H9 (cell line): ENCODE data around the gene CDK14. TPM values are rescaled to one million over a fixed set of nuclear protein-coding genes. Genes with fewer than 3 reads are reported as not detected.

Source experiments
- DNase-seq: peaks from one replicate; pipeline ENCODE4 v3.0.0-alpha.2; 2017
- H2AFZ ChIP-seq: one replicate; pipeline ENCODE4 v1.6.1; 2013; ENCODE audit warnings: mild to moderate bottlenecking, low read length, control low read depth, moderate library complexity
- H2AK5ac ChIP-seq: 2 replicates; pipeline ENCODE4 v1.6.1; 2013; ENCODE audit warnings: low read length, control low read depth, mixed read lengths; ENCODE audit not compliant: insufficient read length
- H2BK120ac ChIP-seq: one replicate; pipeline ENCODE4 v1.6.1; 2013; ENCODE audit warnings: low read depth, mild to moderate bottlenecking, low read length, control low read depth, inconsistent platforms; ENCODE audit not compliant: poor library complexity, severe bottlenecking
- H2BK12ac ChIP-seq: 2 replicates; pipeline ENCODE4 v1.6.1; 2013; ENCODE audit warnings: low read length, control low read depth, mixed read lengths, low read depth; ENCODE audit not compliant: insufficient read length
- H2BK15ac ChIP-seq: 2 replicates; pipeline ENCODE4 v1.6.1; 2013; ENCODE audit warnings: low read depth, low read length, control low read depth
- H2BK20ac ChIP-seq: one replicate; pipeline ENCODE4 v1.6.1; 2013; ENCODE audit warnings: low read depth, mild to moderate bottlenecking, low read length, control low read depth, inconsistent platforms; ENCODE audit not compliant: poor library complexity, severe bottlenecking
- H2BK5ac ChIP-seq: 2 replicates; pipeline ENCODE4 v1.6.1; 2013; ENCODE audit warnings: low read length, control low read depth, mixed read lengths; ENCODE audit not compliant: insufficient read length
- H3K14ac ChIP-seq: 2 replicates; pipeline ENCODE4 v1.6.1; 2013; ENCODE audit warnings: low read length, control low read depth; ENCODE audit not compliant: insufficient read depth
- H3K18ac ChIP-seq: 2 replicates; pipeline ENCODE4 v1.6.1; 2013; ENCODE audit warnings: low read depth, mild to moderate bottlenecking, mixed read lengths, low read length, control low read depth; ENCODE audit not compliant: insufficient read length
- H3K23ac ChIP-seq: 2 replicates; pipeline ENCODE4 v1.6.1; 2013; ENCODE audit warnings: low read length, control low read depth, mixed read lengths, low read depth; ENCODE audit not compliant: insufficient read length
- H3K23me2 ChIP-seq: 2 replicates; pipeline ENCODE4 v1.6.1; 2013; ENCODE audit warnings: low read depth, mild to moderate bottlenecking, mixed read lengths, low read length, control low read depth; ENCODE audit not compliant: insufficient read length, poor library complexity, severe bottlenecking
- H3K27ac ChIP-seq: 2 replicates; pipeline ENCODE4 v1.5.1; 2013; ENCODE audit warnings: low read length, control low read depth, mixed read lengths, low read depth; ENCODE audit not compliant: insufficient read length
- H3K27me3 ChIP-seq: 2 replicates; pipeline ENCODE4 v1.6.1; 2013; ENCODE audit warnings: low read length, control low read depth, inconsistent platforms; ENCODE audit not compliant: insufficient read depth
- H3K4ac ChIP-seq: 2 replicates; pipeline ENCODE4 v1.6.1; 2013; ENCODE audit warnings: low read depth, mild to moderate bottlenecking, control low read depth, inconsistent platforms, low read length, moderate library complexity
- H3K4me1 ChIP-seq: 2 replicates; pipeline ENCODE4 v1.6.1; 2013; ENCODE audit warnings: low read length, control low read depth, inconsistent platforms; ENCODE audit not compliant: insufficient read depth
- H3K4me2 ChIP-seq: 2 replicates; pipeline ENCODE4 v1.6.1; 2013; ENCODE audit warnings: low read length, control low read depth, mixed read lengths; ENCODE audit not compliant: insufficient read length, insufficient read depth
- H3K56ac ChIP-seq: 2 replicates; pipeline ENCODE4 v1.6.1; 2013; ENCODE audit warnings: low read depth, mild to moderate bottlenecking, mixed read lengths, low read length, control low read depth; ENCODE audit not compliant: insufficient read length
- H3K79me1 ChIP-seq: 2 replicates; pipeline ENCODE4 v1.6.1; 2013; ENCODE audit warnings: low read depth, mild to moderate bottlenecking, moderate library complexity, low read length, control low read depth, inconsistent platforms; ENCODE audit not compliant: insufficient read depth, poor library complexity, severe bottlenecking
- H3K79me2 ChIP-seq: 2 replicates; pipeline ENCODE4 v1.6.1; 2013; ENCODE audit warnings: low read length, control low read depth, inconsistent platforms; ENCODE audit not compliant: insufficient read depth
- H3K9ac ChIP-seq: 2 replicates; pipeline ENCODE4 v1.6.1; 2013; ENCODE audit warnings: low read length, control low read depth, mixed read lengths; ENCODE audit not compliant: insufficient read length; ENCODE audit errors: extremely low read depth
- H3K9me3 ChIP-seq: one replicate; pipeline ENCODE4 v1.6.1; 2013; ENCODE audit warnings: low read depth, low read length, inconsistent platforms; ENCODE audit not compliant: control insufficient read depth
- H3T11ph ChIP-seq: one replicate; pipeline ENCODE4 v1.6.1; 2013; ENCODE audit warnings: mild to moderate bottlenecking, low read length, control low read depth, inconsistent platforms
- H4K20me1 ChIP-seq: one replicate; pipeline ENCODE4 v1.6.1; 2013; ENCODE audit not compliant: control insufficient read depth, insufficient read length, insufficient read depth
- H4K5ac ChIP-seq: 2 replicates; pipeline ENCODE4 v1.6.1; 2013; ENCODE audit warnings: low read depth, mild to moderate bottlenecking, mixed read lengths, low read length, control low read depth; ENCODE audit not compliant: insufficient read length
- H4K8ac ChIP-seq: replicated peaks from 2 replicates; pipeline ENCODE4 v1.6.1; 2013; ENCODE audit warnings: low read length, control low read depth, mixed read lengths, low read depth; ENCODE audit not compliant: insufficient read length
- H4K91ac ChIP-seq: 2 replicates; pipeline ENCODE4 v1.6.1; 2013; ENCODE audit warnings: low read depth, mild to moderate bottlenecking, moderate library complexity, mixed read lengths, low read length, control low read depth; ENCODE audit not compliant: insufficient read length
- H3K27ac Mint-ChIP-seq, 3 experiments: 2 replicates in 2 of 3; 3 replicates in 1 of 3; pipeline ENCODE4 v1.8.0; 2020 to 2021; ENCODE audit warnings: mixed read lengths in 3 of 3, mild to moderate bottlenecking in 1 of 3, moderate library complexity in 1 of 3
- H3K27me3 Mint-ChIP-seq: 2 replicates; pipeline ENCODE4 v1.8.0; 2021; ENCODE audit warnings: low read depth, mild to moderate bottlenecking, moderate library complexity, mixed read lengths
- H3K36me3 Mint-ChIP-seq, 3 experiments: 2 replicates in 2 of 3; 3 replicates in 1 of 3; pipeline ENCODE4 v1.8.0; 2020 to 2021; ENCODE audit warnings: low read depth in 3 of 3, mixed read lengths in 3 of 3; ENCODE audit not compliant: insufficient read depth in 1 of 3
- H3K4me1 Mint-ChIP-seq, 2 experiments: 2 replicates each; pipeline ENCODE4 v1.8.0; 2020; ENCODE audit warnings: mixed read lengths in 2 of 2
- H3K4me3 Mint-ChIP-seq, 2 experiments: 2 replicates in 1 of 2; 3 replicates in 1 of 2; pipeline ENCODE4 v1.8.0; 2020 to 2021; ENCODE audit warnings: mild to moderate bottlenecking in 2 of 2, mixed read lengths in 2 of 2, moderate library complexity in 1 of 2
- H3K9me3 Mint-ChIP-seq, 2 experiments: 2 replicates in 1 of 2; 3 replicates in 1 of 2; pipeline ENCODE4 v1.8.0; 2020; ENCODE audit warnings: mild to moderate bottlenecking in 2 of 2, mixed read lengths in 2 of 2, moderate library complexity in 1 of 2
- WGBS: extraction: QIAGEN DNeasy Blood & Tissue Kit; methylation state at CpG from one replicate; pipeline ENCODE4 v1.1.7; 2013; ENCODE audit warnings: missing lambda C conversion rate, low lambda C conversion rate, mixed read lengths; ENCODE audit not compliant: insufficient read length; ENCODE audit errors: extremely low coverage; 5-methylcytosine and 5-hydroxymethylcytosine counted together
- total RNA-seq: library from RNA; stranded (reverse); gene quantifications from 2 replicates; pipeline ENCODE4 v1.2.1, GENCODE V29; 2021
- TF ChIP-seq, protein P1 (sequence below): fragments of 200-600 bp; sonication (generic); conservative IDR thresholded peaks from 3 replicates; pipeline ENCODE4 v1.8.0; 2021; ENCODE audit warnings: antibody characterized with exemption, mild to moderate bottlenecking

The CDK14 gene
- total RNA-seq, 1 experiment from 2014 or later, result 23.9 TPM

GRCh38 chr7:91135703-91136430 is 539.7 kb downstream of the CDK14 start:
- no peak overlapping the region for H2BK120ac ChIP-seq
- H3K79me1 ChIP-seq, result no peaks in the 10 kb centered on the region
- no CpG with 5 or more reads among the region's 4 CpGs for WGBS
- H2BK5ac ChIP-seq, result no peak overlapping the region
- no peaks in the 10 kb centered on the region for H3K23me2 ChIP-seq
- H2BK20ac ChIP-seq, result no peak overlapping the region
- H3K27ac ChIP-seq, result no peak overlapping the region
- H3K14ac ChIP-seq, result no peak overlapping the region
- no peak for DNase-seq
- H3K4me2 ChIP-seq, result no peak overlapping the region
- H2BK15ac ChIP-seq, result no peak overlapping the region
- no peak overlapping the region for H3K56ac ChIP-seq
- H2BK12ac ChIP-seq, result no peak overlapping the region
- H3K18ac ChIP-seq, result no peak overlapping the region
- TF ChIP-seq, protein P1, sequence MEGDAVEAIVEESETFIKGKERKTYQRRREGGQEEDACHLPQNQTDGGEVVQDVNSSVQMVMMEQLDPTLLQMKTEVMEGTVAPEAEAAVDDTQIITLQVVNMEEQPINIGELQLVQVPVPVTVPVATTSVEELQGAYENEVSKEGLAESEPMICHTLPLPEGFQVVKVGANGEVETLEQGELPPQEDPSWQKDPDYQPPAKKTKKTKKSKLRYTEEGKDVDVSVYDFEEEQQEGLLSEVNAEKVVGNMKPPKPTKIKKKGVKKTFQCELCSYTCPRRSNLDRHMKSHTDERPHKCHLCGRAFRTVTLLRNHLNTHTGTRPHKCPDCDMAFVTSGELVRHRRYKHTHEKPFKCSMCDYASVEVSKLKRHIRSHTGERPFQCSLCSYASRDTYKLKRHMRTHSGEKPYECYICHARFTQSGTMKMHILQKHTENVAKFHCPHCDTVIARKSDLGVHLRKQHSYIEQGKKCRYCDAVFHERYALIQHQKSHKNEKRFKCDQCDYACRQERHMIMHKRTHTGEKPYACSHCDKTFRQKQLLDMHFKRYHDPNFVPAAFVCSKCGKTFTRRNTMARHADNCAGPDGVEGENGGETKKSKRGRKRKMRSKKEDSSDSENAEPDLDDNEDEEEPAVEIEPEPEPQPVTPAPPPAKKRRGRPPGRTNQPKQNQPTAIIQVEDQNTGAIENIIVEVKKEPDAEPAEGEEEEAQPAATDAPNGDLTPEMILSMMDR, result no peak
- Mint-ChIP-seq H3K4me3 (no peak overlapping the region), H3K27ac (peak overlapping the region in 2 of 3 experiments; percentile 45 to 87; a peak in 4 of 7 replicates), H3K9me3 (no peaks in the 10 kb centered on the region), H3K4me1 (peaks cover 28 to 32% of the 10 kb centered on the region in 2 experiments), H3K27me3 (no peaks in the 10 kb centered on the region), H3K36me3 (no peaks in the 10 kb centered on the region)
- no peaks in the 10 kb centered on the region for H3K9me3 ChIP-seq
- H4K91ac ChIP-seq, result no peak overlapping the region
- H4K5ac ChIP-seq, result no peak overlapping the region
- H3K23ac ChIP-seq, result no peak overlapping the region
- H3K4me1 ChIP-seq, result peaks cover 3% of the 10 kb centered on the region
- H3K4ac ChIP-seq, result no peak overlapping the region
- H3K79me2 ChIP-seq, result no peaks in the 10 kb centered on the region
- no peak overlapping the region for H3T11ph ChIP-seq
- H2AK5ac ChIP-seq, result no peak overlapping the region
- no peak overlapping the region for H2AFZ ChIP-seq
- no peak overlapping the region for H4K8ac ChIP-seq
- no peaks in the 10 kb centered on the region for H4K20me1 ChIP-seq
- H3K27me3 ChIP-seq, result no peaks in the 10 kb centered on the region
- no peak overlapping the region for H3K9ac ChIP-seq
